Endothelial cell of umbilical vein (primary cell): ENCODE measurements around the gene NCOA6. TPM values are rescaled to one million over a fixed set of nuclear protein-coding genes. Genes with fewer than 3 reads are reported as not detected.

Experiments used
- BruUV-seq: library from RNA; stranded (reverse); fragments of 400-500 nt; replicated peaks from 2 replicates; lab custom pipeline; 2021; lab: Mats Ljungman, UMichigan
- CTCF ChIA-PET: fragments of 300-600, 350-600 bp; sonication (Branson Sonifier 250); formaldehyde crosslinking; loops from one replicate; lab custom pipeline; 2021; ENCODE audit warnings: antibody characterized with exemption, inconsistent platforms; lab: Charles Lee
- POLR2A ChIA-PET: fragments of 300-600, 350-600 bp; sonication (Branson Sonifier 250); formaldehyde crosslinking; loops from one replicate; lab custom pipeline; 2021; ENCODE audit warnings: antibody characterized with exemption, inconsistent platforms; lab: Charles Lee
- DNase-seq: peaks from one replicate; pipeline ENCODE4 v3.0.0-alpha.2; 2011; ENCODE audit warnings: low read depth, low spot score
- FAIRE-seq: peaks from 2 replicates; lab custom pipeline; 2011; peaks lifted over from hg19 to GRCh38; lab: Jason Lieb, UNC
- H2AFZ ChIP-seq: 2 replicates; pipeline ENCODE4 v1.6.0; 2012; ENCODE audit warnings: low read depth, low read length, control low read depth, inconsistent platforms
- H3K27ac ChIP-seq: 2 replicates; pipeline ENCODE4 v1.5.1; 2011; ENCODE audit warnings: low read depth, mild to moderate bottlenecking, control low read depth, low read length, moderate library complexity; ENCODE audit not compliant: insufficient read depth
- H3K27me3 ChIP-seq, 2 experiments: 2 replicates each; pipeline versions ENCODE4 v1.6.0 to v1.6.1; 2011; ENCODE audit warnings: low read length in 2 of 2, mixed read lengths in 1 of 2; ENCODE audit not compliant: control insufficient read depth in 2 of 2, insufficient read depth in 2 of 2
- H3K36me3 ChIP-seq, 2 experiments: 2 replicates in 1 of 2; 3 replicates in 1 of 2; pipeline ENCODE4 v1.5.1; 2011; ENCODE audit warnings: low read length in 2 of 2, mild to moderate bottlenecking in 1 of 2, moderate library complexity in 1 of 2; ENCODE audit not compliant: control insufficient read depth in 2 of 2, insufficient read depth in 2 of 2; ENCODE audit errors: extremely low read depth in 1 of 2
- H3K4me1 ChIP-seq: 3 replicates; pipeline ENCODE4 v1.5.1; 2011; ENCODE audit warnings: mild to moderate bottlenecking, low read length; ENCODE audit not compliant: control insufficient read depth, insufficient read depth; ENCODE audit errors: extremely low read depth
- H3K4me2 ChIP-seq: 2 replicates; pipeline ENCODE4 v1.6.1; 2011; ENCODE audit warnings: low read length, control low read depth, mixed read lengths; ENCODE audit not compliant: insufficient read depth
- H3K4me3 ChIP-seq, 3 experiments: fragments of 200-600 bp in 1 of 3; sonication (generic), shearing (Covaris generic) in 1 of 3; replicated peaks in 1 of 3; 2 replicates each; pipeline ENCODE4 v1.5.1; 2011 to 2016; ENCODE audit warnings: control low read depth in 3 of 3, low read length in 3 of 3, mild to moderate bottlenecking in 2 of 3, inconsistent platforms in 1 of 3, low read depth in 1 of 3, moderate library complexity in 1 of 3; ENCODE audit not compliant: insufficient read depth in 1 of 3
- H3K79me2 ChIP-seq: 2 replicates; pipeline ENCODE4 v1.6.0; 2012; ENCODE audit warnings: low read length, inconsistent platforms; ENCODE audit not compliant: control insufficient read depth, insufficient read depth
- H3K9ac ChIP-seq: replicated peaks from 2 replicates; pipeline ENCODE3; 2011; ENCODE audit warnings: low read length, control low read depth; ENCODE audit not compliant: insufficient read depth; ENCODE audit errors: extremely low read depth
- H3K9me1 ChIP-seq: replicated peaks from 3 replicates; pipeline ENCODE4 v1.6.0; 2011; ENCODE audit warnings: mild to moderate bottlenecking, low read length; ENCODE audit not compliant: control insufficient read depth, insufficient read depth; ENCODE audit errors: extremely low read depth
- H3K9me3 ChIP-seq: replicated peaks from 2 replicates; pipeline ENCODE4 v1.5.1; 2012; ENCODE audit warnings: low read length, inconsistent platforms; ENCODE audit not compliant: control insufficient read depth, insufficient read depth
- H4K20me1 ChIP-seq: replicated peaks from 2 replicates; pipeline ENCODE3; 2011; ENCODE audit warnings: mild to moderate bottlenecking, low read length; ENCODE audit not compliant: control insufficient read depth, insufficient read depth; ENCODE audit errors: extremely low read depth
- EZH2 ChIP-seq: IDR thresholded peaks from 2 replicates; pipeline ENCODE4 v1.6.1; 2012; ENCODE audit warnings: borderline replicate concordance, low read depth, mild to moderate bottlenecking, moderate library complexity, low read length, inconsistent platforms; ENCODE audit not compliant: severe bottlenecking
- FOS ChIP-seq: IDR thresholded peaks from 2 replicates; pipeline ENCODE4 v1.6.1; 2011; ENCODE audit warnings: mild to moderate bottlenecking, low read length, moderate library complexity, borderline replicate concordance; ENCODE audit not compliant: insufficient read depth
- GATA2 ChIP-seq: IDR thresholded peaks from 2 replicates; pipeline ENCODE4 v1.7.0; 2011; ENCODE audit warnings: low read depth, mild to moderate bottlenecking, moderate library complexity, mixed read lengths, low read length; ENCODE audit not compliant: insufficient read length, insufficient read depth
- JUN ChIP-seq: IDR thresholded peaks from 2 replicates; pipeline ENCODE4 v1.6.1; 2011; ENCODE audit warnings: borderline replicate concordance, low read depth; ENCODE audit not compliant: insufficient read length, insufficient read depth
- MYC ChIP-seq: IDR thresholded peaks from one replicate; pipeline ENCODE4 v1.6.1; 2011; ENCODE audit warnings: mild to moderate bottlenecking, low read depth, low read length
- POLR2A ChIP-seq: IDR thresholded peaks from 2 replicates; pipeline ENCODE4 v1.6.1; 2012; ENCODE audit warnings: low read depth, mild to moderate bottlenecking, control low read depth, low read length
- POLR2AphosphoS5 ChIP-seq: IDR thresholded peaks from 2 replicates; pipeline ENCODE4 v1.6.1; 2012; ENCODE audit warnings: low read depth, mild to moderate bottlenecking, control low read depth, low read length, moderate library complexity; ENCODE audit not compliant: insufficient read depth
- dilution Hi-C: fragments of 300-500 bp; cut with MboI; formaldehyde crosslinking; loops from one replicate; pipeline ENCODE4 v1.15.0; 2019; ENCODE audit warnings: low sequenced_read_pairs; ENCODE audit not compliant: extremely low pct_ligation_motif_present
- intact Hi-C: fragments of 100-400 bp; cut with micrococcal nuclease; formaldehyde crosslinking; loops from one replicate; pipeline ENCODE4 v1.10.0; 2022
- polyA plus RNA-seq, 4 experiments: library from polyadenylated mRNA; depleted of rRNA in 3 of 4; stranded (reverse) in 3 of 4; unstranded in 1 of 4; fragments of >200 nt; gene quantifications; 2 replicates each; pipeline versions ENCODE4 v1.2.1 to v1.2.3, GENCODE V29; 2011 to 2012; ENCODE audit warnings: missing spikeins in 1 of 4
- total RNA-seq: library from RNA; stranded (reverse); gene quantifications from 2 replicates; pipeline ENCODE4 v1.2.3, GENCODE V29; 2021
- TF ChIP-seq, protein P1 (sequence below): IDR thresholded peaks from 2 replicates; pipeline ENCODE4 v1.6.1; 2011; ENCODE audit not compliant: insufficient read depth, insufficient read length
- TF ChIP-seq, protein P2 (sequence below), 2 donors: IDR thresholded peaks; 1 replicate in 1 of 2; 2 replicates in 1 of 2; pipeline ENCODE4 v1.5.1; 2011; ENCODE audit warnings: low read length in 2 of 2, mild to moderate bottlenecking in 2 of 2, moderate library complexity in 2 of 2, control low read depth in 1 of 2, inconsistent platforms in 1 of 2, low read depth in 1 of 2; ENCODE audit not compliant: insufficient read depth in 1 of 2; ENCODE audit errors: extremely low read depth in 1 of 2

Gene NCOA6
- total and polyA plus RNA-seq, 2 donors (not counting 3 experiments of a cell fraction or from before 2014, with no cell fraction given) = 16.9 to 26.7 TPM

DNA sequence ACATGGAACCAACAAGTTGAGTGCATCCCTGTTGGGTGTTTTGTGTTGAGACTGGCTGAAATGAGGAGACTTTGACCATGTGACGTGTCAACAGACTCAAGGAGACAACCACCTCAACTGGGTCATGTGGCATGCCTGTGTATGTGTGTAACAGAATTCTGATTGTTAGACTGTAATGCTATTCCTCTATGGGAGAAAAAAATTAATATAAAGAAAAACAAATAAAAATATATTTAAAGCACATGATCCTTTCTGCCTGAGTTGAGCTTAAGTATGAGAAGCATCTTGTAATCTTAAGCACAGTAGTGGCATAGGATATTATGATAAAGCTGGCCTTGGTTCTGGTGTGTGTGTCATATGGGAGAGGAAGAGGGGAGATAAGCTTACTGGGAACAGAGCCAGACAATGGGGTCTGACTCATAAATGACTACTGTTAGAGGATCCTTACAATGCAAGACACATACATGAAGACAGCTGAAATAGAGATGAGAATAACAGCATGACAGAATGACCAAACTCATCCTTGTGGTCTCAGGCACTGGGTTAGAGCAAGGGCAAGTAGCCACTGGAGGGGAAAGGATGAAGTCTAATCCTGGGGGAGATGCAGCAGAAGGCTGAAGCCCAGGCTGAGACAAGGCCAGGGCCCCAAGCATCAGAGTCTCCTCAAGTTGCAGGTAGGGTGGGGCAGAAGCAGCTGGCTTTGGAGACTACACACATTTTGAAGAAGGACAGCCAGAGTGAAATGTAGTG lies 112.1 kb downstream of the NCOA6 start:
- no peak overlapping the region for H3K4me3 ChIP-seq
- no TSS peak for BruUV-seq
- DNase-seq = peak; percentile 99
- H3K9me1 ChIP-seq = no peaks in the 10 kb centered on the region
- H2AFZ ChIP-seq = no peak overlapping the region
- ChIA-PET CTCF (interaction anchor here (0.5 to 2.0 kb wide), 8 partner anchors 9 to 401 kb away, joined by 3 to 9 read pairs (median 5); partner anchors contain the start of gene TP53INP2), POLR2A (no interaction called here)
- peaks cover 0 to 8% of the 10 kb centered on the region in 2 experiments for H3K36me3 ChIP-seq
- H3K27me3 ChIP-seq = no peaks in the 10 kb centered on the region
- no peaks in the 10 kb centered on the region for H4K20me1 ChIP-seq
- dilution Hi-C loops = no loop called here
- intact Hi-C loops = loop anchor here (1.0 kb wide), 1 partner anchor 134 kb away; no protein-coding TSS in a partner anchor
- no peak overlapping the region for H3K9ac ChIP-seq
- H3K9me3 ChIP-seq = no peaks in the 10 kb centered on the region
- H3K79me2 ChIP-seq = no peaks in the 10 kb centered on the region
- FAIRE-seq = peak; percentile 98
- TF ChIP-seq, protein P1, sequence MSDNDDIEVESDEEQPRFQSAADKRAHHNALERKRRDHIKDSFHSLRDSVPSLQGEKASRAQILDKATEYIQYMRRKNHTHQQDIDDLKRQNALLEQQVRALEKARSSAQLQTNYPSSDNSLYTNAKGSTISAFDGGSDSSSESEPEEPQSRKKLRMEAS = no peak
- peak; percentile 12 for TF ChIP-seq POLR2A
- TF ChIP-seq GATA2 = peak; percentile 86
- TF ChIP-seq EZH2 = no peak
- peak; percentile 96 for TF ChIP-seq FOS
- peak; percentile 68 for TF ChIP-seq POLR2AphosphoS5
- TF ChIP-seq MYC = no peak
- TF ChIP-seq, protein P2, sequence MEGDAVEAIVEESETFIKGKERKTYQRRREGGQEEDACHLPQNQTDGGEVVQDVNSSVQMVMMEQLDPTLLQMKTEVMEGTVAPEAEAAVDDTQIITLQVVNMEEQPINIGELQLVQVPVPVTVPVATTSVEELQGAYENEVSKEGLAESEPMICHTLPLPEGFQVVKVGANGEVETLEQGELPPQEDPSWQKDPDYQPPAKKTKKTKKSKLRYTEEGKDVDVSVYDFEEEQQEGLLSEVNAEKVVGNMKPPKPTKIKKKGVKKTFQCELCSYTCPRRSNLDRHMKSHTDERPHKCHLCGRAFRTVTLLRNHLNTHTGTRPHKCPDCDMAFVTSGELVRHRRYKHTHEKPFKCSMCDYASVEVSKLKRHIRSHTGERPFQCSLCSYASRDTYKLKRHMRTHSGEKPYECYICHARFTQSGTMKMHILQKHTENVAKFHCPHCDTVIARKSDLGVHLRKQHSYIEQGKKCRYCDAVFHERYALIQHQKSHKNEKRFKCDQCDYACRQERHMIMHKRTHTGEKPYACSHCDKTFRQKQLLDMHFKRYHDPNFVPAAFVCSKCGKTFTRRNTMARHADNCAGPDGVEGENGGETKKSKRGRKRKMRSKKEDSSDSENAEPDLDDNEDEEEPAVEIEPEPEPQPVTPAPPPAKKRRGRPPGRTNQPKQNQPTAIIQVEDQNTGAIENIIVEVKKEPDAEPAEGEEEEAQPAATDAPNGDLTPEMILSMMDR (IDR thresholded peaks at IDR 0.05; ENCODE audit: extremely low read depth in 1 of 2, insufficient read depth in 1 of 2, low read depth in 1 of 2, low read length in 2 of 2) = no peak
- peak; percentile 90 for TF ChIP-seq JUN
- no peak overlapping the region for H3K4me2 ChIP-seq
- peaks cover 24% of the 10 kb centered on the region for H3K4me1 ChIP-seq
- H3K27ac ChIP-seq = peak overlapping the region; percentile 45
